Testis (tissue), 3 donors: ENCODE measurements around the gene TRAP1. TPM values are rescaled to one million over a fixed set of nuclear protein-coding genes. Genes with fewer than 3 reads are reported as not detected.

ENCODE experiments used
- DNase-seq: peaks from one replicate; pipeline ENCODE4 v3.0.0-alpha.2; 2019
- H3K27ac ChIP-seq, 2 donors: fragments of 200-600 bp; sonication (generic); one replicate each; pipeline ENCODE4 v1.5.1; 2019
- H3K27me3 ChIP-seq: fragments of 200-600 bp; sonication (generic); one replicate; pipeline ENCODE4 v1.5.1; 2019
- H3K36me3 ChIP-seq: fragments of 200-600 bp; sonication (generic); one replicate; pipeline ENCODE4 v1.5.1; 2017; ENCODE audit warnings: low read depth; ENCODE audit errors: missing control alignments
- H3K4me1 ChIP-seq: fragments of 200-600 bp; sonication (generic); one replicate; pipeline ENCODE4 v1.5.1; 2019
- H3K4me3 ChIP-seq, 2 donors: fragments of 200-600 bp; sonication (generic); one replicate each; pipeline ENCODE4 v1.5.1; 2017 to 2019
- H3K9me3 ChIP-seq: fragments of 200-600 bp; sonication (generic); one replicate; pipeline ENCODE4 v1.5.1; 2017
- POLR2A ChIP-seq: fragments of 450-650 bp; IDR thresholded peaks from one replicate; pipeline ENCODE4 v1.6.1; 2017; ENCODE audit warnings: antibody characterized with exemption, mild to moderate bottlenecking, moderate library complexity
- WGBS, 2 donors: methylation state at CpG; one replicate each; pipeline ENCODE4 v1.1.5; 2018; 5-methylcytosine and 5-hydroxymethylcytosine counted together
- intact Hi-C: fragments of 100-400 bp; cut with DNase I; formaldehyde crosslinking; loops from one replicate; pipeline ENCODE4 v1.15.1; 2023; ENCODE audit warnings: low total_unique reads
- polyA plus RNA-seq: library from polyadenylated mRNA; stranded (reverse); fragments of 350-450 nt; fragmentation: Illumina TruSeq; extraction: RNeasy Lipid Tissue Mini Kit (QIAGEN cat#74804); gene quantifications from one replicate; pipeline ENCODE4 v1.2.3, GENCODE V29; 2014; ENCODE audit warnings: low read depth, low replicate concordance; ENCODE audit not compliant: insufficient read depth
- total RNA-seq, 2 donors: library from RNA; depleted of rRNA; stranded (reverse); fragments of >200 nt; gene quantifications; one replicate each; pipeline ENCODE4 v1.2.3, GENCODE V29; 2016
- TF ChIP-seq, protein P1 (sequence below), 3 experiments: fragments of 450-650 bp in 2 of 3; fragments of 200-600 bp in 1 of 3; sonication (generic) in 1 of 3; IDR thresholded peaks; one replicate each; pipeline ENCODE4 v1.5.1; 2016 to 2019; ENCODE audit warnings: antibody characterized with exemption in 3 of 3, mild to moderate bottlenecking in 2 of 3, moderate library complexity in 1 of 3

TRAP1 gene
- total and polyA plus RNA-seq, 3 donors from 2014 or later, result 80.0 to 140 (median 131) TPM

DNA sequence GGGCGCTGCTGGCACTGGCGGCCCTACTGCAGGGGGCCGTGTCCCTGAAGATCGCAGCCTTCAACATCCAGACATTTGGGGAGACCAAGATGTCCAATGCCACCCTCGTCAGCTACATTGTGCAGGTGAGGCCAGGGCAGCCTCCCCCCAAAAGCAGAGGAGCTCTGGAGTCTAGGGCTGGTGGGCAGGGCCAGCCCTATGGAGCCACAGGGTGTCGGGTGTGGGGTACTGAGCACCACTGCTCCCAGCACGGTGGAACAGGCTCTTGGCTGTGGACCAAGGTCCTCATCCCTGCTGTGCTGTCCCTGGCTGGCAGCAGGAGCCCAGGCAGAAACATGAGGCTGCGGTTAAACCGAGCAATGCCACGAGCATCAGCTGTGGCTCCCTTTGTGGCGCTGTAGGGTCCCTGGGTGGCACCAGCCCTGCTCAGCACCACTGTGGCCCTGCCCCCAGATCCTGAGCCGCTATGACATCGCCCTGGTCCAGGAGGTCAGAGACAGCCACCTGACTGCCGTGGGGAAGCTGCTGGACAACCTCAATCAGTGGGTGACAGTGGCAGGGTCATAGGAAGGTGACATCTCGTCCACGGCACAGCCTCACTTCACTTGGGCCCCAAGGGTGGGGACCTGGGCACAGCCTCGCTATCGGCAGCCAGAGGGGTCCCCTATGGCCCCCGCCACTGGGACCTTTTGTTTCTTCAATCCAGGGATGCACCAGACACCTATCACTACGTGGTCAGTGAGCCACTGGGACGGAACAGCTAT is 61.7 kb downstream of the TRAP1 start:
- intact Hi-C loops, result no loop called here
- no peak for TF ChIP-seq POLR2A
- TF ChIP-seq, protein P1, sequence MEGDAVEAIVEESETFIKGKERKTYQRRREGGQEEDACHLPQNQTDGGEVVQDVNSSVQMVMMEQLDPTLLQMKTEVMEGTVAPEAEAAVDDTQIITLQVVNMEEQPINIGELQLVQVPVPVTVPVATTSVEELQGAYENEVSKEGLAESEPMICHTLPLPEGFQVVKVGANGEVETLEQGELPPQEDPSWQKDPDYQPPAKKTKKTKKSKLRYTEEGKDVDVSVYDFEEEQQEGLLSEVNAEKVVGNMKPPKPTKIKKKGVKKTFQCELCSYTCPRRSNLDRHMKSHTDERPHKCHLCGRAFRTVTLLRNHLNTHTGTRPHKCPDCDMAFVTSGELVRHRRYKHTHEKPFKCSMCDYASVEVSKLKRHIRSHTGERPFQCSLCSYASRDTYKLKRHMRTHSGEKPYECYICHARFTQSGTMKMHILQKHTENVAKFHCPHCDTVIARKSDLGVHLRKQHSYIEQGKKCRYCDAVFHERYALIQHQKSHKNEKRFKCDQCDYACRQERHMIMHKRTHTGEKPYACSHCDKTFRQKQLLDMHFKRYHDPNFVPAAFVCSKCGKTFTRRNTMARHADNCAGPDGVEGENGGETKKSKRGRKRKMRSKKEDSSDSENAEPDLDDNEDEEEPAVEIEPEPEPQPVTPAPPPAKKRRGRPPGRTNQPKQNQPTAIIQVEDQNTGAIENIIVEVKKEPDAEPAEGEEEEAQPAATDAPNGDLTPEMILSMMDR (IDR thresholded peaks at IDR 0.05), result no peak
- H3K27me3 ChIP-seq, result no peaks in the 10 kb centered on the region
- H3K9me3 ChIP-seq, result no peaks in the 10 kb centered on the region
- H3K36me3 ChIP-seq, result no peaks in the 10 kb centered on the region
- WGBS, 2 donors, result 81 to 92% methylated on average over 2 to 20 of the region's 21 CpGs
- DNase-seq, result no peak
- H3K4me3 ChIP-seq, result no peak overlapping the region
- no peak overlapping the region for H3K27ac ChIP-seq
- no peaks in the 10 kb centered on the region for H3K4me1 ChIP-seq

DNA sequence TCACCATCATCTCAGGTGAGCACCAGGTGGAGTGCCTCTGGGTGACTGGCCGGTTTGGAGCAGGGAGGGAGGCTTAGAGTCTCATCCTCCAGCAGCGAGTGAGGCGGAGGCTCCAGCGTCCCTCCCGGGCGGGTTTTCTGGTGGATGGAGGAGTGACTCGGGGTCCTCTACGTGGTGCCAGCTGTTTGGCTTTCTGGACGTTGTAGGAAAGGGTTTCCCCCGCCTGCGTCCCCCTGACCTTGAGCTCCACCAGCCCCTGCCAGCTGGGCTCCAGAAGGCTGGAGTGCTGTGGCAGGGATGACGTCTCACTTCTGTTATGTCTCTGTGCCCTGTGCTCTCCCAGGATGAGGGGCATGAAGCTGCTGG is 62.3 kb downstream of the TRAP1 start:
- Histone ChIP-seq H3K9me3 (no peaks in the 10 kb centered on the region), H3K4me1 (no peaks in the 10 kb centered on the region), H3K36me3 (no peaks in the 10 kb centered on the region), H3K27me3 (no peaks in the 10 kb centered on the region), H3K27ac (no peak overlapping the region), H3K4me3 (no peak overlapping the region)
- WGBS, 2 donors, result 63 to 76% methylated on average over 4 to 12 of the region's 12 CpGs
- no peak for DNase-seq
- intact Hi-C loops, result no loop called here
- no peak for TF ChIP-seq POLR2A
- TF ChIP-seq, protein P1 (IDR thresholded peaks at IDR 0.05), result no peak

DNA sequence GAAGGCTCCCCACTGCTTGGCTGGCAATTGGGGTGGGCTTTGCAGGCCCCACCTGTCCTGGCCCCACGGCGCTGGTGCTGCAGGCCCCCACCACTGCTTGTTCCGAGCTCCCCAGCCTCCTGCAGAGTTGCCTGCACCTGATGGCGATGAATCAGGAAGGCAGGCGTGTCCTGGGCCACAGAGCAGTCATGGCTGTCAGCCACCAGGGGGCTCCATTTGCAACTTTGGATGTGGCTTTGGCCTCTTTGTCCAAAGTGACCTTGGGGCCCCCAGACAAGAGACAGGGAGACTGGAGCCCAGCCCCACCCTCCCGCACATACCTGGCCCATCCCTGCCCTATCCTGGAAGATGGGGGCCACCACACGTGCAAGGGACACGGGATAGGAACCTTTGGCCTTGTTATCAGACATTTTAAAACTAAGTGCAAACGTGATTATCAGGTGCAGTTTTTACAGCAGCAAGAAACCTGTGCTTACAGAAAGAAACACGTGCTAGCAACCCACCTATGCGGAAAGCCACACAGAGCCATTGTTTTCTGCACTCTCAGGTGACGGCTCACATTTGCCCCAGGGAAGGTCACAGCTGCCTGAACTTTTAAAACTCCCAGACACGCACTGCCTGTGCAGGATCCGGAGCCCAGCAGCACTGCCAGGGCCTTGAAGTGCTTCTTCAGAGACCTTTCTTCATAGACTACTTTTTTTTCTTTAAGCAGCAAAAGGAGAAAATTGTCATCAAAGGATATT is 62.9 kb downstream of the TRAP1 start, which contains the start of gene DNASE1:
TSS of gene DNASE1 (plus strand) at position 443 of the 743 bp plus-strand sequence. CDS start 683 bp downstream, outside the sequence.
- Histone ChIP-seq H3K27me3 (no peaks in the 10 kb centered on the region), H3K4me3 (no peak within 1 kb of the TSS), H3K4me1 (no peaks in the 10 kb centered on the region), H3K9me3 (no peaks in the 10 kb centered on the region), H3K36me3 (no peaks in the 10 kb centered on the region), H3K27ac (no peak within 1 kb of the TSS)
- DNase-seq, result peak; percentile 74
- TF ChIP-seq, protein P1 (IDR thresholded peaks at IDR 0.05), result peak; percentile 46 to 66 (median 57)
- TF ChIP-seq POLR2A, result no peak
- intact Hi-C loops, result no loop called here
- 57 to 63% methylated on average over 13 to 14 of the region's 14 CpGs for WGBS, 2 donors

DNA sequence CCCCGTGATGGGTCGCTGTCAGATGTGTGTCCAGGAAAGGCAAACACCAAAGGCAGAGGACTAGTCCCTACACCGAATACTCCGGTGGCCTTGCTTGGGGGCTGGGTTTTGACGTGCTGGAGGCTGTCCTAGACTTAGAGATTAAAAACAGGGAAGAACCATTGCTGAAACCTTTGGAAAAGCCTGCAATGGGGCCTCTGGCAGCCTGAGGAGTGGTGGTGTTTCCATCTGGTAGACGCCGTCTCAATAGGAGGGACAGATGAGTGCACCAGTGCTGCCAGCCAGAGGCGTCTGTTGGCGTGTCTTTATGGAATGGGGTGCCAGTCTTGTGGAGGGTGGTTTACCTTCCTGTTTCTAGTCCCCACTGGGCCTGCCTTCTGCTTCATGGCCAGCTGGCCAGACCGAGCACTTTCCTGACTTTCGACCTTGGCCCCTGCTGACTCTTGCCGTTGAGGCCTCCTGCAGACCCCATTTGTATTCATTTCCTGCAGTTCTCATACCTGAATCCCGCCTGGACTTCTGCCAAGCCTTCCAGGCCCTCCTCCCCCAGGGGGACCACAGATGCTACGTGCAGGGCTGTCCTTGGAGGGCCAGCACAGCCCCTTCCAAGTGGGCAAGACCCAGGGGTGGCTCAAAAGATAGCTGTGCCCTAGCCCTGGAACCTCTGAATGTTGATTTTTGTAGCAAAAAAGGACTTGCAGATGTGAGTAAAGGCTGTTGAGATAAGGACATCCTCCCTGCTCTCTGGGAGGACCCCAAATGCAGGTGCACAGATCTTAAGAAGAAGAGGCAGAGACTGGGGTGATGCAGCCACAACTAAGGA is 64.7 kb downstream of the TRAP1 start:
- no peak overlapping the region for H3K4me3 ChIP-seq
- no peak for TF ChIP-seq POLR2A
- TF ChIP-seq, protein P1 (IDR thresholded peaks at IDR 0.05), result no peak
- 68 to 74% methylated on average over 14 of the region's 14 CpGs for WGBS, 2 donors
- no peaks in the 10 kb centered on the region for H3K27me3 ChIP-seq
- H3K27ac ChIP-seq, result no peak overlapping the region
- no peaks in the 10 kb centered on the region for H3K36me3 ChIP-seq
- no peak for DNase-seq
- no peaks in the 10 kb centered on the region for H3K9me3 ChIP-seq
- intact Hi-C loops, result no loop called here
- no peaks in the 10 kb centered on the region for H3K4me1 ChIP-seq
